Measurements from ENCODE around the gene BLACAT1.
A peak's percentile ranks its signal among the peaks of the same experiment; 100 is the strongest.
"Not testable (repeated sequence)": the region's sequence is repeated elsewhere in the genome, so short reads cannot be mapped to it uniquely, and the experiment has no call there.

BLACAT1 gene

GRCh38 chr1:205442051-205442725, 13.7 kb downstream of the BLACAT1 start:
- FAIRE-seq (no peak), DNase-seq (ENCODE audit: low spot score) (no peak)

GRCh38 chr1:205441716-205442050, 14.2 kb downstream of the BLACAT1 start:
- DNase-seq (ENCODE audit: low spot score): no peak
- no peak for FAIRE-seq

- FAIRE-seq (no peak), DNase-seq (ENCODE audit: low spot score) (no peak)
Observed at GRCh38 chr1:205441318-205441633, 14.6 kb downstream of the BLACAT1 start.

- DNase-seq (ENCODE audit: low spot score): peak; percentile 88
- FAIRE-seq: no peak
Observed at GRCh38 chr1:205440476-205441317, 15.1 kb downstream of the BLACAT1 start.

GRCh38 chr1:205440121-205440475, 15.7 kb downstream of the BLACAT1 start:
- DNase-seq (ENCODE audit: low spot score): no peak
- no peak for FAIRE-seq

GRCh38 chr1:205438213-205439158, 17.4 kb downstream of the BLACAT1 start:
- DNase-seq (ENCODE audit: low spot score) (peak; percentile 75), FAIRE-seq (no peak)

GRCh38 chr1:205437570-205437969, 18.3 kb downstream of the BLACAT1 start:
- no peak for FAIRE-seq

GRCh38 chr1:205436776-205437410, 19.0 kb downstream of the BLACAT1 start:
- no peak for FAIRE-seq

More at GRCh38 chr1:205437570-205437969, 18.3 kb downstream of the BLACAT1 start:
- DNase-seq (ENCODE audit: low spot score): no peak

GRCh38 chr1:205435578-205436573, 20.0 kb downstream of the BLACAT1 start:
- no peak for DNase-seq (ENCODE audit: low spot score)

More at GRCh38 chr1:205436776-205437410, 19.0 kb downstream of the BLACAT1 start:
- DNase-seq (ENCODE audit: low spot score): no peak

GRCh38 chr1:205434738-205435137, 21.1 kb downstream of the BLACAT1 start:
- no peak for FAIRE-seq

More at GRCh38 chr1:205435578-205436573, 20.0 kb downstream of the BLACAT1 start:
- no peak for FAIRE-seq

GRCh38 chr1:205432692-205433091, 23.2 kb downstream of the BLACAT1 start:
- DNase-seq (ENCODE audit: low spot score); FAIRE-seq: not testable (repeated sequence)

More at GRCh38 chr1:205434738-205435137, 21.1 kb downstream of the BLACAT1 start:
- no peak for DNase-seq (ENCODE audit: low spot score)

GRCh38 chr1:205432116-205432515, 23.7 kb downstream of the BLACAT1 start:
- FAIRE-seq (no peak), DNase-seq (ENCODE audit: low spot score) (no peak)

GRCh38 chr1:205430696-205431305, 25.0 kb downstream of the BLACAT1 start:
- no peak for FAIRE-seq
- no peak for DNase-seq (ENCODE audit: low spot score)

- DNase-seq (ENCODE audit: low spot score): no peak
- no peak for FAIRE-seq
Observed at GRCh38 chr1:205429762-205430695, 25.8 kb downstream of the BLACAT1 start.

GRCh38 chr1:205424901-205425600, 30.8 kb downstream of the BLACAT1 start:
- DNase-seq (ENCODE audit: low spot score): no peak
- FAIRE-seq: no peak

GRCh38 chr1:205423814-205424399, 31.9 kb downstream of the BLACAT1 start:
- FAIRE-seq: no peak
- DNase-seq (ENCODE audit: low spot score): no peak

GRCh38 chr1:205422993-205423642, 32.7 kb downstream of the BLACAT1 start:
- FAIRE-seq (no peak), DNase-seq (ENCODE audit: low spot score) (no peak)

All from urothelium cell line (cell line).